Fibroblast of the conjunctiva (primary cell): ENCODE measurements around the gene CNPPD1.
"Not testable (repeated sequence)": the region's sequence is repeated elsewhere in the genome, so short reads cannot be mapped to it uniquely, and the experiment has no call there.

ENCODE experiments used
- DNase-seq: peaks from one replicate; pipeline ENCODE4 v3.0.0-alpha.2; 2010; ENCODE audit warnings: low read depth

CNPPD1 gene

DNA sequence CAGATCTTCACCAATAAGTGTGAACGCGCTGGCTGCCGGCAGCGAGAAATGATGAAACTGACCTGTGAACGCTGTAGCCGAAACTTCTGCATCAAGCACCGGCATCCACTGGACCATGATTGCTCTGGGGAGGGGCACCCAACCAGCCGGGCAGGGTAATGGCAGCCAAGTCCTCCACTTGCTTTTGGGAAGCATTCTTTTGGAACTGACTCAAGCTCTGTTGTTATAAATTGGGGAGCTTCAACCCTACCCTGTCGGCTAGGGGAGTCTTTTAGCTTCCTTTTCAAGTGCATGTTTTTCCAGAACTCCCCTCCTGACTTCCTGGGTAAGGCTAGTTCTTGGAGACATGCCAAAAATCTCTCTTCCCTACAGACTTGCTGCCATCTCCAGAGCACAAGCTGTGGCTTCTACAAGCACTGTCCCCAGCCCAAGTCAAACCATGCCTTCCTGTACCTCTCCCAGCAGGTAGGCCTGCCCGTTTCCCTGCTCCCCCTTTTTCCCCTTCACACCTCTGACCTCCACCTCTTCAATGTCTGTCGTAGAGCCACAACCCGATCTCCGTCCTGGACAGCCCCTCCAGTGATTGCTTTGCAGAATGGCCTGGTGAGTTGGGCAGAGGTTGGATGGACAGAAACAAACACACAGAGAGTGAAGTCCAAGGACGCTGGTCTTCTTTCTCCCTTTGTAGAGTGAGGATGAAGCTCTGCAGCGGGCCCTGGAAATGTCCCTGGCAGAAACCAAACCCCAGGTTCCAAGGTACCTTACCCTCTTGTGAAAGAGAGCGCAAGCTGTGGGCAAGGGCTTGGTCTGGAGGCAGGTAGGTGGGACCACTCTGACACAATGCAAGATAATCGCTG is 31.4 kb upstream of the CNPPD1 start:
- no peak for DNase-seq

DNA sequence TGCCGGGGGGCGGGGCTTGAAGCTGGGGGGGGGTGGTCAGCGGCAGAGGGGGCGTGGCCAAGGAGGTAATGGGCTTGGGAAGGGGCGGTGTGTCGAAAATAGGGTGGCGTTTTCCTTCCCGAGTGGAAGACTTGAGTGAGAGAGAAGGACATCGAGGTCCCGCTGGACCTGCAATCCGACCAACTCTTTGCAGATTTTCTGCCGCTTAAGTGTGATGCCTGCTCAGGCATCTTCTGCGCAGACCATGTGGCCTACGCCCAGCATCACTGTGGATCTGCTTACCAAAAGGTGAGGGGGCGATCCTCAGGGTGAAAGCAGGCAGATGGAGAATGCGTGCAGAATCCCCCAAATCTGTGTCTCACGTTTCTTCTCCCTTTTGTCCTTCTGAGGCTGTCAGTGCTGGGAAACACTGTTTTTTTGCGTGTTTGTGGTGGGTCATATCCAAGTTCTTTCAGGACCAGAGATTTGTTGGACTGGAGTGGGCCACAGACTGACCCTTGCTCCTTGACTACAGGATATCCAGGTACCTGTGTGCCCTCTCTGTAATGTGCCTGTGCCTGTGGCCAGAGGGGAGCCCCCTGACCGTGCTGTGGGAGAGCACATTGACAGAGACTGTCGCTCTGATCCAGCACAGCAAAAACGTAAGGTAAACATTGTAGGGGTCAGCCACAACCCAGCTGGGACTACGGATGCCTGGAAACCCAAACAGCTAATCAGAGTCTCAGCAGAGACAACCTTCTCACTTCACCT is 30.6 kb upstream of the CNPPD1 start:
- DNase-seq, result no peak

- peak; percentile 84 for DNase-seq
Observed at GRCh38 chr2:219206328-219207133, 29.8 kb upstream of the CNPPD1 start, which contains the start of gene ZFAND2B. TSS of gene ZFAND2B (plus strand) at chr2:219206782. CDS start at chr2:219206988, 206 bp downstream.

- DNase-seq, result no peak
Observed at GRCh38 chr2:219205981-219206327, 29.2 kb upstream of the CNPPD1 start.

DNA sequence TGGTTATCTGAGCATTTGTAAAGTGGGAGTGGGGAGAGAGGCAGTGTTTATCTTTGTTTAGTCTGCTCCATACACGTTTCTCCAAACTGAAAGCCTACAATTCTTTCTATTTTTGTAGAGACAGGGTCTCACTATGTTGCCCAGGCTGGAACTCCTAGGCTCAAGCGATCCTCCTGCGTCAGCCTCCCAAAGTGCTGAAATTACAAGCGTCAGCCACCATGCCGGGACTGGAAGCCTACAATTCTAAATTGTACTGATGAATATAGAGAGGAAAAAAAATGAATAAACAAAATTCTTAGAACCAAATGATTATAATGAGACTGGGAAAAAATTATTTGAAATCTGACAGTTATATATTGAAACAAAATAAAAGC is 28.4 kb upstream of the CNPPD1 start:
- DNase-seq, result no peak

DNA sequence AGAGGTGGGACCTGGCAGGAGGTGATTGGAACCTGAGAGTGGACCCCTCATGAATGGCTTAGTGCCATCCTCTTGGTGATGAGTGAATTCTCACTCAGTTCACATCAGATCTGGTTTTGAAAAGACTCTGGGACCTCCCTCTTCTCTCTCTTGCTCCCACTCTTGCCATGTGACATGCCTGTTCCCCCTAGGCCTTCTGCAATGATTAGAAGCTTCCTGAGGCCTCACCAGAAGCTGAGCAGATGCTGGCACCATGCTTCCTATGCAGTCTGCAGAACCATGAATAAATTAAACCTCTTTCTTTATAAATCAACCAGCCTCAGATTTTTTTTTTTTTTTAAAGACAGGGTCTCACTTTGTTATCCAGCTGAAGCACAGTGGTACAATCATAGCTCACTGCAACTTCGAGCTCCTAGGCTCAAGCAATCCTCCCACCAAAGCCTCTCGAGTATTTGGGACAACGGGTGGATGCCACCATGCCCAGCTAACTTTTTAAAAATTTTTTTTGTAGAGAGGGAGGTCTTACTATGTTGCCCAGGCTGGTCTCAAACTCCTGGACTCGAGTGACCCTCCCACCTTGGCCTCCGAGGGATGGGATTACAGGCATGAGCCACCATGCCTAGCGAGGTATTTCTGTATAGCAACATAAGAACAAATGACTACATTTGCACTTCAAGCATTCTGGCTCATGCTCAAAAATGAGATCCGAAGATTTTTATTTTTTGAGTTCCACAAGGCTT is 27.9 kb upstream of the CNPPD1 start:
- no peak for DNase-seq

GRCh38 chr2:219201331-219201730 is 24.6 kb upstream of the CNPPD1 start:
- not testable (repeated sequence) for DNase-seq

DNA sequence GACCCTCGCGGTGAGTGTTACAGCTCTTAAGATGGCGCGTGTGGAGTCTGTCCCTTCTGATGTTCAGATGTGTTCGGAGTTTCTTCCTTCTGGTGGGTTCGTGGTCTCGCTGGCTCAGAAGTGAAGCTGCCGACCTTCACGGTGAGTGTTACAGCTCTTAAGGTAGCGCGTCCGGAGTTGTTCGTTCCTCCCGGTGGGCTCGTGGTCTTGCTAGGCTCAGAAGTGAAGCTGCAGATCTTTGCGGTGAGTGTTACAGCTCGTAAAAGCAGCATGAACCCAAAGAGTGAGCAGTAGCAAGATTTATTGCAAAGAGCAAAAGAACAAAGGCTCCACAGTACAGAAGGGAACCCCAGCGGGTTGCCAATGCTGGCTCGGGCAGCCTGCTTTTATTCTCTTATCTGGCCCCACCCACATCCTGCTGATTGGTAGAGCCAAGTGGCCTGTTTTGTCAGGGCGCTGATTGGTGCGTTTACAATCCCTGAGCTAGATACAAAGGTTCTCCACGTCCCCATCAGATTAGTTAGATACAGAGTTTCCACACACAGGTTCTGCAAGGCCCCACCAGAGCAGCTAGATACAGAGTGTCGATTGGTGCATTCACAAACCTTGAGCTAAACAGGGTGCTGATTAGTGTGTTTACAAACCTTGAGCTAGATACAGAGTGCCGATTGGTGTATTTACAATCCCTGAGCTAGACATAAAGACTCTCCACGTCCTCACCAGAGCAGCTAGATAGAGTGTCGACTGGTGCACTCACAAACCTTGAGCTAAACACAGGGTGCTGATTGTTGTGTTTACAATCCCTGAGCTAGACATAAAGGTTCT is 24.0 kb upstream of the CNPPD1 start:
- DNase-seq, result not testable (repeated sequence)

GRCh38 chr2:219199470-219200211 is 22.9 kb upstream of the CNPPD1 start:
- no peak for DNase-seq

- no peak for DNase-seq
Observed at GRCh38 chr2:219198974-219199373, 22.2 kb upstream of the CNPPD1 start.

- no peak for DNase-seq
Observed at GRCh38 chr2:219197388-219197787, 20.7 kb upstream of the CNPPD1 start.

- no peak for DNase-seq
Observed at GRCh38 chr2:219186754-219187456, 10.2 kb upstream of the CNPPD1 start.

- no peak for DNase-seq
Observed at GRCh38 chr2:219184121-219184520, 7.4 kb upstream of the CNPPD1 start.

- no peak for DNase-seq
Observed at GRCh38 chr2:219183151-219183772, 6.5 kb upstream of the CNPPD1 start.

GRCh38 chr2:219182331-219183150 is 5.8 kb upstream of the CNPPD1 start:
- no peak for DNase-seq

- no peak for DNase-seq
Observed at GRCh38 chr2:219181531-219181930, 4.8 kb upstream of the CNPPD1 start.

DNA sequence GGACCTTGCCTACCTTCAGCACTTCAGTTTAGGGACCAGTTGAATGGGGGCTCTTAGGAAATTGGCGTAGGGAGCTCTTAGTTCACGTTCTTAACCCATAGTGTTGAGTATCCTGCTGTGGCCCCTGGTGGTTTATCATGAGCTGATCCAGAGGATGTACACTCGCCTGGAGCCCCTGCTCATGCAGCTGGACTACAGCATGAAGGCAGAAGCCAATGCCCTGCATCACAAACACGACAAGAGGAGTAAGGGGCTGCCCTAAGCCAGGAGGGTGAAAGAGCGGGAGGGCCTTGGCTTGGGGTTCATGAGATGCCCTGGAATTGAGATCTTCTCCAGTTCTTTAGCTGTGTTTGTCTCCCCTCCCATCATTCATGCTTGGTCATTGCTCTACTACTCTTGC is 4.2 kb upstream of the CNPPD1 start:
- no peak for DNase-seq
